Thyroid gland (tissue), 4 donors: ENCODE data around the gene FIP1L1.

Experiments
- POLR2A ChIP-seq, 2 donors: fragments of 450-650 bp; IDR thresholded peaks; one replicate each; pipeline ENCODE4 v1.6.1; 2017; ENCODE audit warnings: antibody characterized with exemption in 2 of 2, mild to moderate bottlenecking in 2 of 2, moderate library complexity in 1 of 2
- TF ChIP-seq, protein P1 (sequence below), 6 experiments: fragments of 200-600 bp in 3 of 6; fragments of 450-650 bp in 3 of 6; sonication (generic) in 3 of 6; IDR thresholded peaks; one replicate each; pipeline ENCODE4 v1.5.1; 2016 to 2019; ENCODE audit warnings: antibody characterized with exemption in 6 of 6, mild to moderate bottlenecking in 2 of 6, inconsistent platforms in 1 of 6, moderate library complexity in 1 of 6

DNA sequence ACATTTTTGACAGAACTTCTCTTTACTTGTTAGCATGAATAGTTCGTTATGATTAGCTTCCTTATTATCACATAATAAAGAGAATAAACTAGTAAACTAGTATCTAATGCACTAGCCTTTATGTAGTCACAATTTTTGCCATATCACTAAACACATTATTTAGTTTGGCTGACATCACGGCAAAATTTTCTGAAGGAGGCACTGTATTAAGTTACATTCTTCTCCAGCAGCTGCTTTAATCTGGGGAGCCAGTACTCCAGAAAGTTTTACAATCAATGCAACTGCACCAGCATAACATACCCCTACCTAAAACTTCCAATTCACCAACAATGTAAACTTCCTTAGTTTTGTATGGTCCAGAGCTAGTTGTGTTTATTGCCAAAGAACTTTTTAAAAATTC, 87.8 kb downstream of the FIP1L1 start:
- TF ChIP-seq POLR2A (IDR thresholded peaks at IDR 0.05) = no peak
- TF ChIP-seq, protein P1, sequence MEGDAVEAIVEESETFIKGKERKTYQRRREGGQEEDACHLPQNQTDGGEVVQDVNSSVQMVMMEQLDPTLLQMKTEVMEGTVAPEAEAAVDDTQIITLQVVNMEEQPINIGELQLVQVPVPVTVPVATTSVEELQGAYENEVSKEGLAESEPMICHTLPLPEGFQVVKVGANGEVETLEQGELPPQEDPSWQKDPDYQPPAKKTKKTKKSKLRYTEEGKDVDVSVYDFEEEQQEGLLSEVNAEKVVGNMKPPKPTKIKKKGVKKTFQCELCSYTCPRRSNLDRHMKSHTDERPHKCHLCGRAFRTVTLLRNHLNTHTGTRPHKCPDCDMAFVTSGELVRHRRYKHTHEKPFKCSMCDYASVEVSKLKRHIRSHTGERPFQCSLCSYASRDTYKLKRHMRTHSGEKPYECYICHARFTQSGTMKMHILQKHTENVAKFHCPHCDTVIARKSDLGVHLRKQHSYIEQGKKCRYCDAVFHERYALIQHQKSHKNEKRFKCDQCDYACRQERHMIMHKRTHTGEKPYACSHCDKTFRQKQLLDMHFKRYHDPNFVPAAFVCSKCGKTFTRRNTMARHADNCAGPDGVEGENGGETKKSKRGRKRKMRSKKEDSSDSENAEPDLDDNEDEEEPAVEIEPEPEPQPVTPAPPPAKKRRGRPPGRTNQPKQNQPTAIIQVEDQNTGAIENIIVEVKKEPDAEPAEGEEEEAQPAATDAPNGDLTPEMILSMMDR (IDR thresholded peaks at IDR 0.05) = no peak
